ENCODE results near the gene AGPAT4. TPM values are rescaled to one million over a fixed set of nuclear protein-coding genes. Genes with fewer than 3 reads are reported as not detected.
A peak's percentile ranks its signal among the peaks of the same experiment; 100 is the strongest.

AGPAT4 gene
- polyA plus RNA-seq, 3 donors: 6.4 to 15.8 (median 6.9) TPM

GRCh38 chr6:161104966-161105365 lies 168.9 kb downstream of the AGPAT4 start:
- intact Hi-C loops (cut with micrococcal nuclease): loop anchor here in 1 of 2 donors (5.0 kb wide), 2 partner anchors 167 to 267 kb away; partner anchors contain the start of gene AGPAT4
- Histone ChIP-seq H3K4me3 (replicated peaks in 1 of 3; ENCODE audit: low read depth in 2 of 3, low read length in 3 of 3) (no peak overlapping the region), H4K20me1 (ENCODE audit: insufficient read depth, low read length) (no peaks in the 10 kb centered on the region), H3K36me3 (replicated peaks in 1 of 2; ENCODE audit: control insufficient read depth in 1 of 2, insufficient read depth in 2 of 2, low read length in 2 of 2) (peaks cover 45 to 93% of the 10 kb centered on the region in 2 donors), H3K9ac (ENCODE audit: insufficient read depth, low read length, poor library complexity, severe bottlenecking) (no peak overlapping the region), H2AFZ (ENCODE audit: insufficient read depth, low read depth, low read length, poor library complexity, severe bottlenecking) (no peak overlapping the region), H3K4me2 (replicated peaks; ENCODE audit: extremely low read depth, low read length, poor library complexity, severe bottlenecking) (no peak overlapping the region), H3K4me1 (ENCODE audit: control insufficient read depth in 1 of 2, insufficient read depth in 2 of 2, low read length in 2 of 2) (peaks cover 23% of the 10 kb centered on the region in 2 donors), H3K9me3 (replicated peaks in 1 of 2; ENCODE audit: control insufficient read depth in 1 of 2, insufficient read depth in 1 of 2, low read length in 2 of 2) (no peaks in the 10 kb centered on the region), H3K79me2 (ENCODE audit: insufficient read depth, low read length) (no peaks in the 10 kb centered on the region), H3K27ac (ENCODE audit: low read depth in 1 of 2, low read length in 2 of 2) (peak overlapping the region in 1 of 2 donors; percentile 38), H3K27me3 (ENCODE audit: control insufficient read depth in 2 of 2, insufficient read depth in 2 of 2, low read length in 2 of 2) (no peaks in the 10 kb centered on the region)
- Mint-ChIP-seq H3K4me1 (peaks cover 21% of the 10 kb centered on the region), H3K9me3 (peaks cover 0 to 3% (median 0%) of the 10 kb centered on the region in 7 donors), H3K27ac (peak overlapping the region in 3 of 7 donors; percentile 18 to 79 (median 69)), H3K36me3 (peaks cover 71 to 77% of the 10 kb centered on the region in 2 donors), H3K4me3 (no peak overlapping the region), H3K27me3 (ENCODE audit: low read depth in 3 of 3) (peaks cover 0 to 1% (median 0%) of the 10 kb centered on the region in 3 donors)
- DNase-seq: no peak
- TF ChIP-seq CTCF (IDR thresholded peaks at IDR 0.05): no peak

GRCh38 chr6:161103475-161103874 lies 170.4 kb downstream of the AGPAT4 start:
- no peaks in the 10 kb centered on the region for H3K9me3 ChIP-seq (replicated peaks in 1 of 2; ENCODE audit: control insufficient read depth in 1 of 2, insufficient read depth in 1 of 2, low read length in 2 of 2)
- no peak for TF ChIP-seq CTCF (IDR thresholded peaks at IDR 0.05)
- H3K36me3 ChIP-seq (replicated peaks in 1 of 2; ENCODE audit: control insufficient read depth in 1 of 2, insufficient read depth in 2 of 2, low read length in 2 of 2): peaks cover 54 to 99% of the 10 kb centered on the region in 2 donors
- intact Hi-C loops (cut with micrococcal nuclease): loop anchor here in 1 of 2 donors (5.0 kb wide), 2 partner anchors 169 to 269 kb away; partner anchors contain the start of gene AGPAT4
- no peak overlapping the region for H2AFZ ChIP-seq (ENCODE audit: insufficient read depth, low read depth, low read length, poor library complexity, severe bottlenecking)
- Mint-ChIP-seq H3K9me3 (peaks cover 0 to 3% (median 0%) of the 10 kb centered on the region in 7 donors), H3K27me3 (ENCODE audit: low read depth in 3 of 3) (peaks cover 0 to 1% (median 0%) of the 10 kb centered on the region in 3 donors), H3K4me1 (peaks cover 8% of the 10 kb centered on the region), H3K36me3 (peaks cover 71 to 73% of the 10 kb centered on the region in 2 donors), H3K4me3 (no peak overlapping the region), H3K27ac (peak overlapping the region in 3 of 7 donors; percentile 12 to 91 (median 74))
- H3K27me3 ChIP-seq (ENCODE audit: control insufficient read depth in 2 of 2, insufficient read depth in 2 of 2, low read length in 2 of 2): no peaks in the 10 kb centered on the region
- no peaks in the 10 kb centered on the region for H4K20me1 ChIP-seq (ENCODE audit: insufficient read depth, low read length)
- H3K4me1 ChIP-seq (ENCODE audit: control insufficient read depth in 1 of 2, insufficient read depth in 2 of 2, low read length in 2 of 2): peaks cover 8 to 9% of the 10 kb centered on the region in 2 donors
- WGBS (ENCODE audit: insufficient coverage): 92% methylated on average over 4 of the region's 4 CpGs
- H3K27ac ChIP-seq (ENCODE audit: low read depth in 1 of 2, low read length in 2 of 2): peak overlapping the region in 1 of 2 donors; percentile 34
- no peak for DNase-seq
- H3K4me3 ChIP-seq (replicated peaks in 1 of 3; ENCODE audit: low read depth in 2 of 3, low read length in 3 of 3): no peak overlapping the region
- no peaks in the 10 kb centered on the region for H3K79me2 ChIP-seq (ENCODE audit: insufficient read depth, low read length)
- H3K4me2 ChIP-seq (replicated peaks; ENCODE audit: extremely low read depth, low read length, poor library complexity, severe bottlenecking): no peak overlapping the region
- H3K9ac ChIP-seq (ENCODE audit: insufficient read depth, low read length, poor library complexity, severe bottlenecking): no peak overlapping the region
